ENCODE measurements around the gene ELL.

DNA sequence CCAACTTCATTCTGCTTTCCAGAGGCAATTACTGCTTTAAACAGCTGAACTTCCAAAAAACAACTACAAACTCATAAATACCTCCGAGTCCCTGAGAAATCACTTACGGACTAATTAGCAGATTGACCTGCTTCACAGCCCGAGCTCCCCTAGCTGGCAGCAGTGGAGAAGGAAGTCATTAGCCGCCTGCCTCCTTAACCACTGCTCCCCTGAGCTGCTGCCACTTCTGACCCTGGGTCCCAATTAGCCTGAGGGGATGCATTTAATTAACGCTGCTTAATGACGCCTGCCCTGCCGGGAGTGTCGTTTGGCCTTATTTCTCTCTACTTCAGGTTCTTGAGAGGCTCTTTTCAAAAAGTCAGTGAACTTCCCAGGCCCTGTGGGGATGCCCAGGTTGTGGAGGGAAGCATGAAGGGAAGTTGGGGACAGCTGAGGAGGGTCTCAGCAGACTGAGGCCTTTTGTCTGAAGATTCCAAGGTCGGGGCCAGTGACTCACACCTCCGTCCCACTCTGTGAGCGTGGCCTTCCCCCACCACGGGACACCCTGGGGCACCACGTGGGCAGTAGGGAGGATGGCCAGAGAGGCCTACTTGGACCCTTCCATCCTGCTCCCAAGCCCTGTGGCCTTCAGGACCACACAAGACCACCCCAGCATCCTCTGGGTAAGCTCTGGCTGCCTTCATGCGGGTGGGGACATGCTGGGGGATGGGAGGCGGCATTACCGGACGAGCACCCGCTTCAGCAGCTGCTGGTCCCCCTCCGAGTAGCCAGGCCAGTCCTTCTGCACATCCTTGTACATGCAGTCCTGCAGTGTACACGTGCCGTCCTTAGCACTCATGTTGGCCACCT is 64.2 kb downstream of the ELL start:
- TF ChIP-seq GLIS3 (CRISPR knock-in tag; IDR thresholded peaks at IDR 0.05) = no peak
- TF ChIP-seq, protein P1, sequence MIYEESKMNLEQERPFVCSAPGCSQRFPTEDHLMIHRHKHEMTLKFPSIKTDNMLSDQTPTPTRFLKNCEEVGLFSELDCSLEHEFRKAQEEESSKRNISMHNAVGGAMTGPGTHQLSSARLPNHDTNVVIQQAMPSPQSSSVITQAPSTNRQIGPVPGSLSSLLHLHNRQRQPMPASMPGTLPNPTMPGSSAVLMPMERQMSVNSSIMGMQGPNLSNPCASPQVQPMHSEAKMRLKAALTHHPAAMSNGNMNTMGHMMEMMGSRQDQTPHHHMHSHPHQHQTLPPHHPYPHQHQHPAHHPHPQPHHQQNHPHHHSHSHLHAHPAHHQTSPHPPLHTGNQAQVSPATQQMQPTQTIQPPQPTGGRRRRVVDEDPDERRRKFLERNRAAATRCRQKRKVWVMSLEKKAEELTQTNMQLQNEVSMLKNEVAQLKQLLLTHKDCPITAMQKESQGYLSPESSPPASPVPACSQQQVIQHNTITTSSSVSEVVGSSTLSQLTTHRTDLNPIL (CRISPR knock-in tag; IDR thresholded peaks at IDR 0.05; ENCODE audit: low read depth) = no peak
- TF ChIP-seq, protein P2, sequence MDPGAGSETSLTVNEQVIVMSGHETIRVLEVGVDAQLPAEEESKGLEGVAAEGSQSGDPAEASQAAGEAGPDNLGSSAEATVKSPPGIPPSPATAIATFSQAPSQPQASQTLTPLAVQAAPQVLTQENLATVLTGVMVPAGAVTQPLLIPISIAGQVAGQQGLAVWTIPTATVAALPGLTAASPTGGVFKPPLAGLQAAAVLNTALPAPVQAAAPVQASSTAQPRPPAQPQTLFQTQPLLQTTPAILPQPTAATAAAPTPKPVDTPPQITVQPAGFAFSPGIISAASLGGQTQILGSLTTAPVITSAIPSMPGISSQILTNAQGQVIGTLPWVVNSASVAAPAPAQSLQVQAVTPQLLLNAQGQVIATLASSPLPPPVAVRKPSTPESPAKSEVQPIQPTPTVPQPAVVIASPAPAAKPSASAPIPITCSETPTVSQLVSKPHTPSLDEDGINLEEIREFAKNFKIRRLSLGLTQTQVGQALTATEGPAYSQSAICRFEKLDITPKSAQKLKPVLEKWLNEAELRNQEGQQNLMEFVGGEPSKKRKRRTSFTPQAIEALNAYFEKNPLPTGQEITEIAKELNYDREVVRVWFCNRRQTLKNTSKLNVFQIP (CRISPR knock-in tag; IDR thresholded peaks at IDR 0.05; ENCODE audit: borderline replicate concordance, low read depth) = no peak
- no peak for TF ChIP-seq ZFP30 (CRISPR knock-in tag; IDR thresholded peaks at IDR 0.05)
- TF ChIP-seq TCF4 (CRISPR knock-in tag; IDR thresholded peaks at IDR 0.05; ENCODE audit: borderline replicate concordance) = no peak
- TF ChIP-seq ARNTL (CRISPR knock-in tag; IDR thresholded peaks at IDR 0.05; ENCODE audit: borderline replicate concordance, low read depth) = no peak
- no peak for TF ChIP-seq TOX (CRISPR knock-in tag; IDR thresholded peaks at IDR 0.05; ENCODE audit: borderline replicate concordance)
- TF ChIP-seq, protein P3, sequence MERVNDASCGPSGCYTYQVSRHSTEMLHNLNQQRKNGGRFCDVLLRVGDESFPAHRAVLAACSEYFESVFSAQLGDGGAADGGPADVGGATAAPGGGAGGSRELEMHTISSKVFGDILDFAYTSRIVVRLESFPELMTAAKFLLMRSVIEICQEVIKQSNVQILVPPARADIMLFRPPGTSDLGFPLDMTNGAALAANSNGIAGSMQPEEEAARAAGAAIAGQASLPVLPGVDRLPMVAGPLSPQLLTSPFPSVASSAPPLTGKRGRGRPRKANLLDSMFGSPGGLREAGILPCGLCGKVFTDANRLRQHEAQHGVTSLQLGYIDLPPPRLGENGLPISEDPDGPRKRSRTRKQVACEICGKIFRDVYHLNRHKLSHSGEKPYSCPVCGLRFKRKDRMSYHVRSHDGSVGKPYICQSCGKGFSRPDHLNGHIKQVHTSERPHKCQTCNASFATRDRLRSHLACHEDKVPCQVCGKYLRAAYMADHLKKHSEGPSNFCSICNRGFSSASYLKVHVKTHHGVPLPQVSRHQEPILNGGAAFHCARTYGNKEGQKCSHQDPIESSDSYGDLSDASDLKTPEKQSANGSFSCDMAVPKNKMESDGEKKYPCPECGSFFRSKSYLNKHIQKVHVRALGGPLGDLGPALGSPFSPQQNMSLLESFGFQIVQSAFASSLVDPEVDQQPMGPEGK (CRISPR knock-in tag; IDR thresholded peaks at IDR 0.05; ENCODE audit: borderline replicate concordance) = no peak
- TF ChIP-seq ZC3H10 (CRISPR knock-in tag; IDR thresholded peaks at IDR 0.05) = no peak
- TF ChIP-seq ISL1 (CRISPR knock-in tag; IDR thresholded peaks at IDR 0.05) = no peak

Measured in SK-N-SH treated with all-trans-retinoic acid at 6 μM for 48 hours (cell line).